GM19240 (cell line): ENCODE measurements around the gene PTPRG.

Experiments
- DNase-seq: peaks from one replicate; pipeline ENCODE4 v3.0.0; 2011; ENCODE audit warnings: low spot score; ENCODE audit not compliant: insufficient read length

Gene PTPRG

GRCh38 chr3:61649381-61650170 is 88.2 kb downstream of the PTPRG start:
- DNase-seq = no peak

- DNase-seq = no peak
Measured at GRCh38 chr3:61650276-61650675, 88.9 kb downstream of the PTPRG start.

DNA sequence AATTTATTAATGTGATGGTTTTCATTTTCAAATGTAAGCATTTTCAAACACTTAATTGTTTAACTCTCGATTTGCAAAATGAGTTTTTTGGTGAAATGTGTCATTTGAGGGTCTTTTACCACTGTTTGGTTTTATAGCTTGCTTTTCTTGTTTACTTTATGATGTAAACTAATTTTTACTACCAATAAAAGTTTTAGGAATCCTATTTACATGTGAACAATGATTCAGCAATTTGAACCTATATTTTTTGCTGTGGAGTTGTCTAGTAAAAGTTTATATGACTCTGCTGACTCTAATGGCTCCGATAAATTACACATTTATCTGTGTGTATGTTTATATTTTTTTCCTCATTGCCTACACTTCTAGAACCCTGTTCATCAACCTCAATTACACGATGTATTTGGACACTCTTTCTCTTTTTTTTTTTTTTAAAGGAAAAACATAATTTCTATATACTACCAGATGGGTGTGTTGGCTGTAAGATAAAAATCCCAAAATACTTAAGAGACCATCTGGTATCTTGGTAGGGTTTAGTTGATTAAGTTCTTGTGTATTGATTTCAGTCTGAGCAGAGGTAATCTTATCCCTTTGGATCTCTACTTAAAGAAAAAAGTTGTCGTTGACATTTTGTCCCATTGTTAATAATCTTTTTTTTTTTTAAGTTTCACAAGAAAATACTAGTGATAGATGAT is 89.5 kb downstream of the PTPRG start:
- DNase-seq = no peak

DNA sequence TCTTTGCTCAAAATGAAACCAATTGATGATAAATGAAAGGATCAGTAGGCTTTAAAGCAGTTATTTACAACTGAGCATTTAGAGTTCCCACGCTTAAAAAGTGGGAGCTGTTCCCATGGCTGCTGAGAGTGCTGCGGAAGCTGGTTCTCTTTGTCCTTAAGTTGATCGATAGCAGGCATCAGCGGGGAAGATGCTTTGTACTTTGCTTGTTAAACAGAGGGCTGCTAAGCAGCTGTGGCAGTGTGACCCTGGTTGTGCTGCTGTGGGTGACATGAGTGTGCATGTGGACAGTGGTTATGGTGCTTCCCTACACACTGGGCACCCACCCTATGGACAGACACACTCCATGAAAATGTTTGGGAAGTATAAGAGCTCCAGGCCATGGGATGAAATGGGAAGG is 96.3 kb downstream of the PTPRG start:
- DNase-seq = no peak

GRCh38 chr3:61662861-61663260 is 101.5 kb downstream of the PTPRG start:
- no peak for DNase-seq

- DNase-seq = no peak
Measured at GRCh38 chr3:61663356-61664104, 102.2 kb downstream of the PTPRG start.

DNA sequence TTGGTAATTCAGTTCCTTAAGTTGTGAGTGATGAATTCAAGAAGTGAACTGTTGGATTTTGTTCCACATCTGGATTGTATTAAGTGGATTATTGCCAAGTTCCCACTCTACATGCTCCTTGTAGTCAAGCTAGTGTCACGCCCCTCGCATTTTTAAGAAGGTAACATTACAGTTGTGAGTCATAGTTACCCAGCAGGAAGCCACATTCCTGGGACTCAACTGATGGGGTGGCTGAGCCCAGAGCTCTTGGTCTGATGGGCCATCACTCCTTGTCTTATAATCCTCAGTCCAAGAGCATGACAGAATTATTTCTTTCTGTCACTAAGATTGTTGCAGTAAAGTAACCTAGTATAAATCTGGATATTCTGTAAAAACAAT is 102.7 kb downstream of the PTPRG start:
- no peak for DNase-seq

GRCh38 chr3:61665121-61665520 is 103.8 kb downstream of the PTPRG start:
- DNase-seq = no peak

- DNase-seq = no peak
Measured at GRCh38 chr3:61665987-61666386, 104.6 kb downstream of the PTPRG start.

DNA sequence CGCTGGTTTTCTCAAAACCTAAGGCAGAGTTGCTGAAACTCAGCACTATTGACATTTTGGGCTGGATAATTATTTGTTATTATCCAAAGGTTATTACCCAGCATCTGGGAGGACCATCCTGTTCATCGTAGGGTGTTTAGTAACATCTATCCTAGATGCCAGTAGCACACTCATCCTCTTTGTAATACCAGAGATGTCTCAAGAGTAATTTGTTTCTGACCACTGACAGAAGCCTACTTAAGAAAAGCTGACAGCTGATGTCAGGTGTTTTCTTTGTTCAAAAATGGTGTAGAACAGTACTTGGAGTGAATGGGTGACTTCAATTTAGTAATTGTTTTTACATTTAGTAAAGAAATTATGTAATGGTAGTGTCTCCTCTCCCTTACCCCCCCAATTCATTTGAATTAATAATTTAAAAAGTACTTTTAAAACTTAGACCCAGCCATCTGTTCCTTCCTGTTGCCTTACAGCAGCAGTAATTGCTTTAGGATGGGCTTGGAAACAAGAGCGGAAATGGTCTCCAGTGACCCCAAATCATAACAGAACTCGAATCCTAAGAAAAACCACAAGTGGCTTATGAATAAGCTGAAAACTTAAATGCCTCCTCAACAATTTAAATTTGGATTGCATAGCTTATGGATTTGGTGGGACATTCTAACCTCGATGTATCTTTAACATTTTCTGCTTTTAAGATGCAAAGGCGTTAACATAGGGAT is 105.4 kb downstream of the PTPRG start:
- DNase-seq = no peak

DNA sequence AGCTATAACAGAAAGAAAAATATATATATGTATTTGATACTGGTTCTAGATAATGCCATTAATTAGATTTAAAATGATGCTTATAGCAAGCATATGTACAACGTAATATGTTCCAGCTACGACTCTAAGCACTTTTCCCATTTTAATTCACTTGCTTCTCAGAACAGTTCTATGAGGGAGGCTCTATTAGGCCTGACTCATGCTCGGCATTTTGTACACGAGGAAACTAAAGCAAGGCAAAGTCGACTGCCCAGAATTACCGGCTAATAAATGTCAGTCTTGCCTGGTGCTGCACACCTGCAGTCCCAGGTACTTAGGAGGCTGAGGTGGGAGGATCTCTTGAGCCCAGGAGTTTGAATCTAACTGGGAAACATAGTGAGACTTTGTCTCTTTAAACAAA is 106.0 kb downstream of the PTPRG start:
- no peak for DNase-seq

GRCh38 chr3:61667814-61668213 is 106.4 kb downstream of the PTPRG start:
- DNase-seq = no peak

- no peak for DNase-seq
Measured at GRCh38 chr3:61668317-61668864, 107.0 kb downstream of the PTPRG start.

DNA sequence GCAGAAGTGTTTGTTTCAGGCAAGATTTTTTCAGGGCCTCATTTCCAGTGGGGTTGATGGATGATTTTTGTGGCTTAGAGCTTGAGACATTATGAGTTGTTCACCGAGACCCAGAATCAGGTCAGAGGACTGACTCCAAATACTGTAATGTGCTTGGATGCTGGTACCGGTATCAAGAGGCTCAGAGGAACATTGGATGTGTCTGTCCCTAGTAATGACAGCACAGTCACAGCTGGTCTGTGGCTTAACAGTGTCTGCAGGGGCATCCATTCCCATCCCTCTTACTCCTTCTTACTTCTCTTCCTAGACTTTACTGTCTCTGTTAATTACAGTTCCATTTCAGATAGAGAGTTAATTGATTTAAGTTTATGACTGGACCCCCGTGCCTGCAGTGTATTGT is 107.8 kb downstream of the PTPRG start:
- no peak for DNase-seq

DNA sequence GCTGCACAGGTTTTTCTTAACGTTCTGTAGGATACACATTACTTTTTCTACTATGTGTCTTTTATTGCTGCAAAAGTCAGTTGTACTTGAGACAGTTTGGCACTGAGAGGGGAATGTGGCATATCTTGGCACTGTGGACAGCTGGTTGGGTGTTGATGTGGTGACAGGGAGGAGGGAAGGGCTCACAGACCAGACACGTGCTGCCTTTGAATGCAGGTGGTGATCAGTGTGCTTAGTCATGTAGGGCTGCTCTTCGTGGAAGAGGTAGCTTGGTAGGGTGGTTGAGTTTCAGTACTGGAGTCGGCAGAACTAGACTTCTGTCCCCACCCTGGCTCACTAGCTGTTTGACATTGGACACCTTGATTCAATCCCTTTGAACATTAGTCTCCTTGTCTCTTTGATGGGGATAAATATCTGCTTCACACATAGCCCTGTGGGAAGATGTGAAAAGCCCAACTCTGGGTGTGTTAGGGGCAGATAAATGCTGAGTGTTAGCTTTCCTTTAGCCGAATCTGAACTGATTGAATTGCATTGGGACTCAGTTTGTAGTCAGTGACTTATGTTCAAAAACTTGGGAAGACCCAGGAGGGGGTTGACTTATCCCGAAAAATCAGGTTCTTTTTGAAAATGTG is 108.4 kb downstream of the PTPRG start:
- DNase-seq = no peak

DNA sequence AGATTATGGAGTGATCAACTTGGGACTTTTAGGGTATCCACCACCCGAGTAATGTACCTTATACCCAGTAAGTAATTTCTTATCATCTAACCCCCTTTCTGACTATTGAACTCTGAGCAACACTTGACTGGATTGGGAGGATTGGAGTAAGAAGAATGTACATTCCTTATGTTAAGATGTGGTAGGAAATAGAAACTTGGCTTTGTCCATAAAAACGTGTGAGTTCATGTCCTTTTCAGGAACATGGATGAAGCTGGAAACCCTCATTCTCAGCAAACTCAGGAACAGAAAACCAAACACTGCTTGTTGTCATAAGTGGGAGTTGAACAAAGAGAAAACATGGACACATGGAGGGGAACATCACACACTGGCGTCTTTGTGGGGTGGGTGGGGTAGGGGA is 112.3 kb downstream of the PTPRG start:
- DNase-seq = no peak

- DNase-seq = no peak
Measured at GRCh38 chr3:61674596-61674995, 113.2 kb downstream of the PTPRG start.

DNA sequence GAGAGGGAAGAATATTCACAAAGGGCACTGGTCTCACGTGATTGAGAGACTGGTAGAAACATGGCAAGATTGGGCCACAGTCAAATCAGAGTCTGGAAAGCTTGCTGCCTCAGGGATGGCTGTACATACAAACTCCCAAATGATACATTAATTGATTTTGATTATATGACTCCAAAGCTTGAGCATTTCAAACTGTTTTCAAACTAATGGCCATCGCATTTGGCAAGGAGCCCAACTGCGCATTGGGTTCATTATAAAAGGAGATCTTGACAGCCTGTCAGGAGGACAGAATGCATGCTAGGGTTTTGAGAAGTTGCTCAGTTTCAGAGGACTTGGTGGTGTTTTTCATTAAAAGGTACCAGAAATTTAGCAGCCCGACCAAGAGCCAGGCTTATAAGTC is 117.7 kb downstream of the PTPRG start:
- no peak for DNase-seq

GRCh38 chr3:61680617-61681016 is 119.2 kb downstream of the PTPRG start:
- no peak for DNase-seq

DNA sequence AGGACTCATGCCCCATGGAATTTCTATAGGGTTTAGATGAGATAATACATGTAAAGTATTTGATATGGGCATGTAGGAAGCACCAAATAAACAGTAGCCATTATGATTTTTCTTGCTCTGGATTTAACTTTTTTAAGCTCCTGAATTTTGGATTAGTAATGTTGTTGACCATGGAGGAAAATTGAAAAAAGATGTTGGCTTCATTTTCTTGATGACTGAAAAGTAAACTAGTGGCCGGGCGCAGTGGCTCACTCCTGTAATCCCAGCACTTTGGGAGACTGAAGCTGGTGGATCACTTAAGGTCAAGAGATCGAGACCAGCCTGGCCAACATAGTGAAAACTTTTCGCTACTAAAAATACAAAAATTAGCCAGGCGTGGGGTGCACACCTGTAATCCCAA is 120.3 kb downstream of the PTPRG start:
- DNase-seq = no peak
